Dedifferentiated amniotic fluid mesenchymal stem cell (primary cell): ENCODE results near the gene STT3A.

Source experiments
- DNase-seq: peaks from one replicate; pipeline ENCODE4 v3.0.0-alpha.2; 2016; ENCODE audit errors: extremely low spot score

The STT3A gene

GRCh38 chr11:125663910-125664309 lies 71.3 kb downstream of the STT3A start:
- no peak for DNase-seq

GRCh38 chr11:125667151-125667550 lies 74.5 kb downstream of the STT3A start:
- DNase-seq: no peak

GRCh38 chr11:125670172-125670571 lies 77.5 kb downstream of the STT3A start:
- no peak for DNase-seq

GRCh38 chr11:125671561-125671960 lies 78.9 kb downstream of the STT3A start:
- DNase-seq: no peak
